NB4 (cell line): Measurements from ENCODE around the gene EDARADD.
A peak's percentile ranks its signal among the peaks of the same experiment; 100 is the strongest.

Experiments
- DNase-seq: peaks from one replicate; pipeline ENCODE4 v3.0.0; 2010; ENCODE audit warnings: low read depth
- H3K4me3 ChIP-seq: one replicate; pipeline ENCODE4 v1.5.1; 2011; ENCODE audit warnings: mild to moderate bottlenecking, low read depth, low read length, moderate library complexity
- CTCF ChIP-seq: IDR thresholded peaks from one replicate; pipeline ENCODE4 v1.5.1; 2012; ENCODE audit warnings: low read depth, low read length
- MAX ChIP-seq: IDR thresholded peaks from 2 replicates; pipeline ENCODE4 v1.6.1; 2011; ENCODE audit warnings: low read depth, low read length
- MYC ChIP-seq: IDR thresholded peaks from 2 replicates; pipeline ENCODE4 v1.6.1; 2011; ENCODE audit warnings: low read depth, low read length
- POLR2A ChIP-seq: IDR thresholded peaks from 2 replicates; pipeline ENCODE4 v1.6.1; 2011; ENCODE audit warnings: mild to moderate bottlenecking; ENCODE audit not compliant: insufficient read length; ENCODE audit errors: extremely low read depth

EDARADD gene

GRCh38 chr1:236523704-236524141 is 129.6 kb downstream of the EDARADD start, which contains the start of gene LGALS8:
TSS of gene LGALS8 (plus strand) at chr1:236523982. CDS start at chr1:236526071, 2,089 bp downstream.
- DNase-seq = peak; percentile 67
- H3K4me3 ChIP-seq = peak within 1 kb of the TSS; percentile 85
- no peak for TF ChIP-seq MAX
- no peak for TF ChIP-seq POLR2A
- no peak for TF ChIP-seq CTCF
- no peak for TF ChIP-seq MYC

- DNase-seq = peak; percentile 84
- H3K4me3 ChIP-seq = peak overlapping the region; percentile 85
- TF ChIP-seq MYC = no peak
- TF ChIP-seq CTCF = no peak
- no peak for TF ChIP-seq MAX
- TF ChIP-seq POLR2A = no peak
These were observed 130.2 kb downstream of the EDARADD start for GRCh38 chr1:236524142-236524894.

- H3K4me3 ChIP-seq = peak overlapping the region; percentile 85
- DNase-seq = no peak
These were observed 130.8 kb downstream of the EDARADD start for GRCh38 chr1:236524895-236525184.

GRCh38 chr1:236526079-236526478 is 132.0 kb downstream of the EDARADD start:
- H3K4me3 ChIP-seq = no peak overlapping the region
- TF ChIP-seq MYC (no peak), POLR2A (no peak), CTCF (no peak), MAX (no peak)
- no peak for DNase-seq

More at GRCh38 chr1:236524895-236525184, 130.8 kb downstream of the EDARADD start:
- TF ChIP-seq POLR2A (no peak), MYC (no peak), CTCF (no peak), MAX (no peak)

- H3K4me3 ChIP-seq = no peak overlapping the region
- no peak for TF ChIP-seq MAX
- no peak for TF ChIP-seq POLR2A
- TF ChIP-seq CTCF = no peak
- no peak for TF ChIP-seq MYC
- DNase-seq = no peak
These were observed 136.2 kb downstream of the EDARADD start for GRCh38 chr1:236530286-236530685.
